HepG2 (cell line): ENCODE results near the gene TAS1R1. TPM values are rescaled to one million over a fixed set of nuclear protein-coding genes. Genes with fewer than 3 reads are reported as not detected.

ENCODE experiments used
- EEA1 ChIP-seq: sonication (generic); formaldehyde crosslinking; IDR thresholded peaks from 2 replicates; pipeline ENCODE4 v1.5.1; 2020; ENCODE audit warnings: mild to moderate bottlenecking, missing genetic modification reagents, borderline replicate concordance
- FOXA1 ChIP-seq, 2 experiments: fragments of 450-650 bp in 1 of 2; sonication (generic) in 1 of 2; formaldehyde crosslinking in 1 of 2; IDR thresholded peaks; 2 replicates each; pipeline versions ENCODE4 v1.4.0 to v1.6.1; 2016 to 2020; ENCODE audit warnings: missing genetic modification reagents in 1 of 2
- GLMP ChIP-seq: sonication (generic); formaldehyde crosslinking; IDR thresholded peaks from 2 replicates; pipeline ENCODE4 v1.9.0; 2021; ENCODE audit warnings: missing genetic modification reagents, mild to moderate bottlenecking, borderline replicate concordance
- HDAC6 ChIP-seq: fragments of 200-600 bp; sonication (generic); IDR thresholded peaks from 2 replicates; pipeline ENCODE4 v1.7.0; 2017; ENCODE audit warnings: mild to moderate bottlenecking, antibody characterized with exemption, low read length, low read depth
- MXI1 ChIP-seq: IDR thresholded peaks from 3 replicates; pipeline ENCODE4 v1.6.1; 2012; ENCODE audit warnings: low read depth, low read length, inconsistent platforms, borderline replicate concordance
- SMC3 ChIP-seq: IDR thresholded peaks from 2 replicates; pipeline ENCODE4 v1.6.1; 2011; ENCODE audit warnings: low read length, improper control_type of control experiment
- TAF1 ChIP-seq: sonication (generic); formaldehyde crosslinking; IDR thresholded peaks from 2 replicates; pipeline ENCODE4 v1.4.0; 2020; ENCODE audit warnings: missing genetic modification reagents
- TAF15 ChIP-seq: fragments of 200-400 bp; formaldehyde crosslinking; IDR thresholded peaks from one replicate; pipeline ENCODE4 v1.6.1; 2018; ENCODE audit warnings: mild to moderate bottlenecking, low read depth, low read length; ENCODE audit not compliant: poor library complexity, severe bottlenecking
- TSC22D2 ChIP-seq: sonication (generic); formaldehyde crosslinking; IDR thresholded peaks from 2 replicates; pipeline ENCODE4 v1.5.1; 2020; ENCODE audit warnings: missing genetic modification reagents, mild to moderate bottlenecking, borderline replicate concordance
- ZNF75D ChIP-seq: sonication (generic); formaldehyde crosslinking; IDR thresholded peaks from 2 replicates; pipeline ENCODE4 v1.8.1; 2023; ENCODE audit warnings: missing genetic modification reagents, mild to moderate bottlenecking, borderline replicate concordance
- ZNF879 ChIP-seq: sonication (generic); formaldehyde crosslinking; IDR thresholded peaks from 2 replicates; pipeline ENCODE4 v1.8.1; 2023; ENCODE audit warnings: missing genetic modification reagents
- polyA plus RNA-seq, 8 experiments: library from polyadenylated mRNA; depleted of rRNA in 3 of 8; stranded (reverse) in 7 of 8; unstranded in 1 of 8; fragments of >200 nt; fragmentation: Illumina TruSeq in 4 of 8; extraction: Trizol in 4 of 8; gene quantifications; 2 replicates each; pipeline versions ENCODE4 v1.2.1 to v1.2.3, GENCODE V29; 2011 to 2016; ENCODE audit warnings: low read depth in 4 of 8, missing spikeins in 1 of 8, mixed read lengths in 1 of 8; ENCODE audit not compliant: insufficient read depth in 1 of 8
- total RNA-seq, 5 experiments: library from RNA; depleted of rRNA; stranded (reverse); fragments of >200 nt; fragmentation: Illumina TruSeq; extraction: Trizol; gene quantifications; 2 replicates each; pipeline ENCODE4 v1.2.3, GENCODE V29; 2016; ENCODE audit warnings: low read depth in 1 of 5
- TF ChIP-seq, protein P1 (sequence below): sonication (generic); formaldehyde crosslinking; IDR thresholded peaks from 2 replicates; pipeline ENCODE4 v1.4.0; 2020; ENCODE audit warnings: missing genetic modification reagents; ENCODE audit errors: not compliant biosample characterization
- TF ChIP-seq, protein P2 (sequence below): sonication (generic); IDR thresholded peaks from 2 replicates; pipeline ENCODE4 v1.6.1; 2016; ENCODE audit warnings: low read depth, borderline replicate concordance
- TF ChIP-seq, protein P3 (sequence below): sonication (generic); formaldehyde crosslinking; IDR thresholded peaks from 2 replicates; pipeline ENCODE4 v1.4.0; 2020; ENCODE audit warnings: missing genetic modification reagents
- TF ChIP-seq, protein P4 (sequence below): IDR thresholded peaks from 2 replicates; pipeline ENCODE4 v1.6.1; 2016
- TF ChIP-seq, protein P5 (sequence below): sonication (generic); formaldehyde crosslinking; IDR thresholded peaks from 2 replicates; pipeline ENCODE4 v1.4.0; 2020; ENCODE audit warnings: missing genetic modification reagents

The TAS1R1 gene
- total and polyA plus RNA-seq, 2 of the 13 experiments (the other 11 are each of a cell fraction or from before 2014, with no cell fraction given) = 1.4 to 1.6 TPM

GRCh38 chr1:6625584-6626149, 70.6 kb downstream of the TAS1R1 start (continued):
- TF ChIP-seq HDAC6 = no peak
- TF ChIP-seq SMC3 = no peak
- no peak for TF ChIP-seq ZNF75D (CRISPR knock-in tag)
- TF ChIP-seq GLMP = no peak
- 0 out of 2 replicates have a peak, but pooled peaks have one; percentile 37 for TF ChIP-seq EEA1 (CRISPR knock-in tag)
- TF ChIP-seq, protein P1, sequence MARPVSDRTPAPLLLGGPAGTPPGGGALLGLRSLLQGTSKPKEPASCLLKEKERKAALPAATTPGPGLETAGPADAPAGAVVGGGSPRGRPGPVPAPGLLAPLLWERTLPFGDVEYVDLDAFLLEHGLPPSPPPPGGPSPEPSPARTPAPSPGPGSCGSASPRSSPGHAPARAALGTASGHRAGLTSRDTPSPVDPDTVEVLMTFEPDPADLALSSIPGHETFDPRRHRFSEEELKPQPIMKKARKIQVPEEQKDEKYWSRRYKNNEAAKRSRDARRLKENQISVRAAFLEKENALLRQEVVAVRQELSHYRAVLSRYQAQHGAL = no peak
- no peak for TF ChIP-seq TAF1
- TF ChIP-seq, protein P2, sequence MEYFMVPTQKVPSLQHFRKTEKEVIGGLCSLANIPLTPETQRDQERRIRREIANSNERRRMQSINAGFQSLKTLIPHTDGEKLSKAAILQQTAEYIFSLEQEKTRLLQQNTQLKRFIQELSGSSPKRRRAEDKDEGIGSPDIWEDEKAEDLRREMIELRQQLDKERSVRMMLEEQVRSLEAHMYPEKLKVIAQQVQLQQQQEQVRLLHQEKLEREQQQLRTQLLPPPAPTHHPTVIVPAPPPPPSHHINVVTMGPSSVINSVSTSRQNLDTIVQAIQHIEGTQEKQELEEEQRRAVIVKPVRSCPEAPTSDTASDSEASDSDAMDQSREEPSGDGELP = peak; percentile 49; the same call in 1 of the 2 replicates
- TF ChIP-seq, protein P3, sequence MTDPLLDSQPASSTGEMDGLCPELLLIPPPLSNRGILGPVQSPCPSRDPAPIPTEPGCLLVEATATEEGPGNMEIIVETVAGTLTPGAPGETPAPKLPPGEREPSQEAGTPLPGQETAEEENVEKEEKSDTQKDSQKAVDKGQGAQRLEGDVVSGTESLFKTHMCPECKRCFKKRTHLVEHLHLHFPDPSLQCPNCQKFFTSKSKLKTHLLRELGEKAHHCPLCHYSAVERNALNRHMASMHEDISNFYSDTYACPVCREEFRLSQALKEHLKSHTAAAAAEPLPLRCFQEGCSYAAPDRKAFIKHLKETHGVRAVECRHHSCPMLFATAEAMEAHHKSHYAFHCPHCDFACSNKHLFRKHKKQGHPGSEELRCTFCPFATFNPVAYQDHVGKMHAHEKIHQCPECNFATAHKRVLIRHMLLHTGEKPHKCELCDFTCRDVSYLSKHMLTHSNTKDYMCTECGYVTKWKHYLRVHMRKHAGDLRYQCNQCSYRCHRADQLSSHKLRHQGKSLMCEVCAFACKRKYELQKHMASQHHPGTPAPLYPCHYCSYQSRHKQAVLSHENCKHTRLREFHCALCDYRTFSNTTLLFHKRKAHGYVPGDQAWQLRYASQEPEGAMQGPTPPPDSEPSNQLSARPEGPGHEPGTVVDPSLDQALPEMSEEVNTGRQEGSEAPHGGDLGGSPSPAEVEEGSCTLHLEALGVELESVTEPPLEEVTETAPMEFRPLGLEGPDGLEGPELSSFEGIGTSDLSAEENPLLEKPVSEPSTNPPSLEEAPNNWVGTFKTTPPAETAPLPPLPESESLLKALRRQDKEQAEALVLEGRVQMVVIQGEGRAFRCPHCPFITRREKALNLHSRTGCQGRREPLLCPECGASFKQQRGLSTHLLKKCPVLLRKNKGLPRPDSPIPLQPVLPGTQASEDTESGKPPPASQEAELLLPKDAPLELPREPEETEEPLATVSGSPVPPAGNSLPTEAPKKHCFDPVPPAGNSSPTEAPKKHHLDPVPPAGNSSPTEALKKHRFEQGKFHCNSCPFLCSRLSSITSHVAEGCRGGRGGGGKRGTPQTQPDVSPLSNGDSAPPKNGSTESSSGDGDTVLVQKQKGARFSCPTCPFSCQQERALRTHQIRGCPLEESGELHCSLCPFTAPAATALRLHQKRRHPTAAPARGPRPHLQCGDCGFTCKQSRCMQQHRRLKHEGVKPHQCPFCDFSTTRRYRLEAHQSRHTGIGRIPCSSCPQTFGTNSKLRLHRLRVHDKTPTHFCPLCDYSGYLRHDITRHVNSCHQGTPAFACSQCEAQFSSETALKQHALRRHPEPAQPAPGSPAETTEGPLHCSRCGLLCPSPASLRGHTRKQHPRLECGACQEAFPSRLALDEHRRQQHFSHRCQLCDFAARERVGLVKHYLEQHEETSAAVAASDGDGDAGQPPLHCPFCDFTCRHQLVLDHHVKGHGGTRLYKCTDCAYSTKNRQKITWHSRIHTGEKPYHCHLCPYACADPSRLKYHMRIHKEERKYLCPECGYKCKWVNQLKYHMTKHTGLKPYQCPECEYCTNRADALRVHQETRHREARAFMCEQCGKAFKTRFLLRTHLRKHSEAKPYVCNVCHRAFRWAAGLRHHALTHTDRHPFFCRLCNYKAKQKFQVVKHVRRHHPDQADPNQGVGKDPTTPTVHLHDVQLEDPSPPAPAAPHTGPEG (CRISPR knock-in tag) = no peak
- TF ChIP-seq, protein P4, sequence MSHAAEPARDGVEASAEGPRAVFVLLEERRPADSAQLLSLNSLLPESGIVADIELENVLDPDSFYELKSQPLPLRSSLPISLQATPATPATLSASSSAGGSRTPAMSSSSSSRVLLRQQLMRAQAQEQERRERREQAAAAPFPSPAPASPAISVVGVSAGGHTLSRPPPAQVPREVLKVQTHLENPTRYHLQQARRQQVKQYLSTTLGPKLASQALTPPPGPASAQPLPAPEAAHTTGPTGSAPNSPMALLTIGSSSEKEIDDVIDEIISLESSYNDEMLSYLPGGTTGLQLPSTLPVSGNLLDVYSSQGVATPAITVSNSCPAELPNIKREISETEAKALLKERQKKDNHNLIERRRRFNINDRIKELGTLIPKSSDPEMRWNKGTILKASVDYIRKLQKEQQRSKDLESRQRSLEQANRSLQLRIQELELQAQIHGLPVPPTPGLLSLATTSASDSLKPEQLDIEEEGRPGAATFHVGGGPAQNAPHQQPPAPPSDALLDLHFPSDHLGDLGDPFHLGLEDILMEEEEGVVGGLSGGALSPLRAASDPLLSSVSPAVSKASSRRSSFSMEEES (CRISPR knock-in tag) = no peak
- no peak for TF ChIP-seq TSC22D2
- no peak for TF ChIP-seq TAF15
- TF ChIP-seq ZNF879 (CRISPR knock-in tag) = no peak
- TF ChIP-seq MXI1 = 0 out of 3 replicates have a peak, but pooled peaks have one; percentile 1
- TF ChIP-seq, protein P5, sequence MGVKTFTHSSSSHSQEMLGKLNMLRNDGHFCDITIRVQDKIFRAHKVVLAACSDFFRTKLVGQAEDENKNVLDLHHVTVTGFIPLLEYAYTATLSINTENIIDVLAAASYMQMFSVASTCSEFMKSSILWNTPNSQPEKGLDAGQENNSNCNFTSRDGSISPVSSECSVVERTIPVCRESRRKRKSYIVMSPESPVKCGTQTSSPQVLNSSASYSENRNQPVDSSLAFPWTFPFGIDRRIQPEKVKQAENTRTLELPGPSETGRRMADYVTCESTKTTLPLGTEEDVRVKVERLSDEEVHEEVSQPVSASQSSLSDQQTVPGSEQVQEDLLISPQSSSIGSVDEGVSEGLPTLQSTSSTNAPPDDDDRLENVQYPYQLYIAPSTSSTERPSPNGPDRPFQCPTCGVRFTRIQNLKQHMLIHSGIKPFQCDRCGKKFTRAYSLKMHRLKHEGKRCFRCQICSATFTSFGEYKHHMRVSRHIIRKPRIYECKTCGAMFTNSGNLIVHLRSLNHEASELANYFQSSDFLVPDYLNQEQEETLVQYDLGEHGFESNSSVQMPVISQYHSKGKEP (CRISPR knock-in tag) = no peak
- no peak for TF ChIP-seq FOXA1 (IDR thresholded peaks at IDR 0.05)
- no peak for TF ChIP-seq FOXA1 (CRISPR knock-in tag; IDR thresholded peaks at IDR 0.05)
